ENCODE results near the gene IL17RE.

IL17RE gene

DNA sequence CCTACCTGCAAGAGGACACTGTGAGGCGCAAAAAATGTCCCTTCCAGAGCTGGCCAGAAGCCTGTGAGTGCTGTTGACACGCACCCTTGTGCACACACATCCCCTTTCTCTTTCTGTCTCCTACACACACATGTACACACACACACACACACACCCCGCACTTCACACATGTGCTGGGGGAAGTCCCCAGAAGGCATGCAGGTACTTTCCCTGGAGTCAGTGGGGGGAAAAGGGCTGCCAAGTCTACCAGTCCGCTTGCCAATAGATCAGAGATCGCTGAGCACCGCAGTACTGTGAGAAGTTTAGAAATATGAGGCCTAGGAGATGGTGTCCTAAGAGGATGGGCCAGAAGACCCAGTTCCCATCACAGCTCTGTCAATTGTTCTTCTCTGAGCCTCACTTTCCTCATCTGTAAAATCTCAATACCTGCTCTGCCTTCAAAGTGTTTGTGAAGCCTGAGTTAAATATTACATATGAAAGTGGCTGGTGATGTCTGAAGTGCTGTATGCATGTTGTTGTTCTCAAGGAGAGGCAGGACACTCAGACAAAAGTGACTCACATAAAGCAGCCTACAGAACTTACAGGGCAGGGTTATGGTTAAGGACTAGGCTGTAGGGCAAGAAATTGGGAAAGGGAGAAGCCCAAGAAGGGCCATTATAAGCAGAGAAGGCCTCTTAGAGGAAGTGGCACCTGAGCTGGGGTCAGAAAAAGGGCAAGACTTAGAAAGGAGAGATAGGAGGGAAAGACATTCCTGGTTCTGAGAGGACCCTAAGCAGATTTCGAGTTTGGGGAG, 6.8 kb downstream of the IL17RE start:
- no peak for DNase-seq

GRCh38 chr3:9911863-9912262, 9.2 kb downstream of the IL17RE start:
- DNase-seq: no peak

GRCh38 chr3:9912294-9912935, 9.8 kb downstream of the IL17RE start:
- DNase-seq: no peak

DNA sequence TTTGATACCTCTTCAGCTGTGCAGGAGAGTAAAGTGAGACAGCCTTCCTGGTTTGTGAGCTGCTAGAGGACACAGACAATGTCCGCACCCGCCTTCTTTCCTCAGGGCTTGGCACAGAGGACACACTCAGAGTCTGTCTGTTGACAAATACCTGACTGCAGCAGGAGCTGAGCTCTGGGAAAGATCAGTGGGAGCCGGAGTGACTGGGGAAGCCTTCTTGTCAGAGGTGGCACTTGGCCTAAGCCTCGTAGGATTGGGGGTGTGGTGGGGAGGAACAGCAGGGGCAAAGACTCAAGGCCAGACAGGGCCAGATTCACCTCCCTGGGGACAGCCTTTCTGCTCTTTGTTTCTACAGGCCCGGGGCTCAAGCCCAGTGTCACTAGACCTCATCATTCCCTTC, 11.0 kb downstream of the IL17RE start:
- no peak for DNase-seq

DNA sequence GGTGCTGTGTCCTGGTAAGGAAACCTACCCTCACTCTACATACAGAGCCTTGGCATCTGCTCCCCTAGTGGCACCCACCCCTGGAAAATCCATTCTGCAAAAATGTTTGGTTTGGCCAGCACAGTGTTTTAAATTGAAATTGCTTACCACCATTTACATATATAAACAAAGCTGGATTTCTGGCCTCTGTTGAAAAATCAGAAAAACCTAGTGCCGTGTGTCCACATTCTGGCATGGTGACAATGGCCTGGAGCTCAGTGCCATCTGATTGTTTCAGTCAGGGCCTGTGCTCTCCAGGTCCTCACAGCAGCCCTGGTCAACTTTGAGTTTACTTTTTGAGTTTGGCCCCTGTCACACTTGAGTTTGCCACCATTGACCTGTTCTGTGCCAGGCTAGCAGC, 11.4 kb downstream of the IL17RE start:
- DNase-seq: no peak

- no peak for DNase-seq
Measured at GRCh38 chr3:9914559-9915253, 12.1 kb downstream of the IL17RE start.

- DNase-seq: peak; percentile 44
Measured at GRCh38 chr3:9915254-9916141, 12.8 kb downstream of the IL17RE start.

DNA sequence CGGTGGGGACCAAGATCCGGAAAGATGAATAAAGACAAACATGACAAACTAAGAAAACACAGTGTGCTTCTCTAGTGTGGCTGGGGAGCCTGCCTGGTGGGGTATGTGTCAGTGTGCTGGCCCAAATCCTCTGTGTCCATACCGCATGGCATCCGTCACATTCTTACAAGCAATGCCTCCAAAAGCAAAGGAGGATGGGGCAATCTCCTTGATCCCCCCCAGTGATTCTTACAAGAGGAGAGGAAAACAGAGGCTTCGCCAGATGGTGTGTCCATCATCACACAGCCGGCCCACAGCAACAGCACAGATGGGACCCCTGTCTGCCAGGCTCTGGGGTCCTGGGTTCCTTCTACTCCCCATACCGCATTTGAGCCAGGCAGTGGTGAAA, 13.7 kb downstream of the IL17RE start:
- DNase-seq: no peak

DNA sequence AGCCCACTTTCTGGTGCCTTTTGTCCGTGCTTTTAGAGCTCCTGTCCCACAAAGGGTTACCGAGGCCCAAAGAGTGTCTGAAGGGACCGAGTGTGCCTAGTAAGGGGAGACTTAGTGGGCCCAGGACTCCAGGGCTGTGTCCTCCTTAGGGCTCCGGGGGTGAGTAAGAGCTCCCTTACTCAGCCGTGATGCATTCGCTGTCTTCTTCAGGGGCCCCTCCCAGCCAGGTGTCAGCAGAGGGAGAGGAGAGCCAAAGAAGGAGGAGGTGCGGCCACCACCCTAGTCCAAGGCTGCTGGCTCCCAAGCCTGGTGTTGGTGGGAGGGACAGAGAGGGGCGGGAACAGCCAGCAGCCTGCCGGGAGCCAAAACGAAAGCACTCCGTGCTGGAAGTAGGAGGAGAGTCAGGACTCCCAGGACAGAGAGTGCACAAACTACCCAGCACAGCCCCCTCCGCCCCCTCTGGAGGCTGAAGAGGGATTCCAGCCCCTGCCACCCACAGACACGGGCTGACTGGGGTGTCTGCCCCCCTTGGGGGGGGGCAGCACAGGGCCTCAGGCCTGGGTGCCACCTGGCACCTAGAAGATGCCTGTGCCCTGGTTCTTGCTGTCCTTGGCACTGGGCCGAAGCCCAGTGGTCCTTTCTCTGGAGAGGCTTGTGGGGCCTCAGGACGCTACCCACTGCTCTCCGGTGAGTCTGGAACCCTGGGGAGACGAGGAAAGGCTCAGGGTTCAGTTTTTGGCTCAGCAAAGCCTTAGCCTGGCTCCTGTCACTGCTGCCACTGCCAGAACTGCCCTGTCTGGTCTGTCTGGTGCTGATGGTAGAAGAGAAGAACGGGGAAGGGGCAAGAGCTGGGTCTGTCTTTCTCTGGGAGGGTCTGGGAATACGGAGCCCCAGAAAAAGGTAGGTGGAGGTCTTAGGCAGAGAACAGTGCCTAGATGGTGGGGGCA, 14.4 kb downstream of the IL17RE start, which contains the start of gene IL17RC:
Gene IL17RC (plus strand): TSS at position 365 of the 947 bp plus-strand sequence. CDS start 218 bp downstream, at position 583.
- DNase-seq: peak; percentile 39

- DNase-seq: no peak
Measured at GRCh38 chr3:9917820-9918219, 15.2 kb downstream of the IL17RE start.

GRCh38 chr3:9918261-9919038, 15.8 kb downstream of the IL17RE start:
- no peak for DNase-seq

- DNase-seq: no peak
Measured at GRCh38 chr3:9928158-9928557, 25.5 kb downstream of the IL17RE start.

DNA sequence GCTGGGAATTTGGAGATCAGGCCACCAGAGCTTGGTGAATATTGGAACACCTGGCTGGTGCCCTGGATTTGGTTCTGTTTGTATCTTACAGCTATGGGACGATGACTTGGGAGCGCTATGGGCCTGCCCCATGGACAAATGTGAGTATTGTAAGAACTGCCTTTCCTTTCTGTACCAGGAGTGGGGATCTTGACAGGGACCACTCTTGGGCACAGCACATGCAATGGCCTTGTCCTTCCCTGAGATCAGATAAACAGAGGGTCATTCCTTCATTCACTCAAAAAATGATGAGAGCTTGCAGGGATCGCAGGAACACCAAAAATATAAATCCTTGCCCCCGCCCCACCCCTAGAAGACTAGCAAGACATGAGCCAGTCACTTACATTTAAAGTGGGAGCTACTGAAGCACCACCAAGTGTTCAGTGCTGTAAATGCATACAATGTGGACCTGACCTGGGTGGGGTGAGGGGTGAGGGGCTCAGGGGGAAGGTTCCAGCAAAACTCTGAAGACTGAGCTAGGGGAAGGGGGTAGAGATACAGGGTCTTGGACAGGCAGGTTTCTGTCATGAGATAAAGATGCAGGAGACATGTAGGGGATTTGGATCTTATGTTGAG, 28.3 kb downstream of the IL17RE start:
- DNase-seq: no peak

- no peak for DNase-seq
Measured at GRCh38 chr3:9932535-9932842, 29.8 kb downstream of the IL17RE start.

GRCh38 chr3:9932843-9933560, 30.4 kb downstream of the IL17RE start:
- peak; percentile 89 for DNase-seq

DNA sequence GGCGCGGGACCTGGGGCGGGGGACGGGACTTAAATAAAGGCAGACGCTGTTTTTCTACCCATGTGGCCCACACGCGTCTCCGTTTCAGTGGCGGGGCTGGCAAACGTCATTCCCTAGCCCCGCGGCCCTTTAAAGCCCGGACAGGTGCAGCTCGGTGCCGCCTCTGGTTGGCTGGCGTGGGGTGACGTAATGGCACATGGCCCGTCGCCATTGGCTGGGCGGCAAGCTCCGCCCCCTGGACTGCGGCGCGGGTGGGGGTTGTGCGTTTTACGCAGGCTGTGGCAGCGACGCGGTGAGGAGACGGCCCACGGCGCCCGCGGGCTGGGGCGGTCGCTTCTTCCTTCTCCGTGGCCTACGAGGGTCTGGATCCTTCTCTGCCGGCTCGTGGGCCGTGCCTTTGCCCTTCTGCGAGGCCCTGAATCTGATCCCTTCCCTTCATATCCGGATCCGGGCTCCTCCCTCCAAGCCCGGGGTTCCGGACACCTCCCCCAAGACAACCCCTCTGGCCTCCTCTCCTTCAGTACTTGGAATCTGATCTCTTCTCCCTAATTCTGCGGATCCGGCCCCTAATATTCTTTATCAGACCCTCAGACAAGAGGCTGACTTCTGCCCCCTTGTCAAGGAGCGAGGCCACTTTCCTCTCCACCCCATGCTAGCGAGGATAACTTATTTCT, 31.1 kb downstream of the IL17RE start, which contains the start of gene CRELD1:
Gene CRELD1 (plus strand): TSS at position 274 of the 674 bp plus-strand sequence. CDS start 605 bp downstream, outside the sequence.
- DNase-seq: peak; percentile 99

GRCh38 chr3:9934235-9934621, 31.6 kb downstream of the IL17RE start:
- no peak for DNase-seq

GRCh38 chr3:9934993-9935392, 32.3 kb downstream of the IL17RE start:
- no peak for DNase-seq

DNA sequence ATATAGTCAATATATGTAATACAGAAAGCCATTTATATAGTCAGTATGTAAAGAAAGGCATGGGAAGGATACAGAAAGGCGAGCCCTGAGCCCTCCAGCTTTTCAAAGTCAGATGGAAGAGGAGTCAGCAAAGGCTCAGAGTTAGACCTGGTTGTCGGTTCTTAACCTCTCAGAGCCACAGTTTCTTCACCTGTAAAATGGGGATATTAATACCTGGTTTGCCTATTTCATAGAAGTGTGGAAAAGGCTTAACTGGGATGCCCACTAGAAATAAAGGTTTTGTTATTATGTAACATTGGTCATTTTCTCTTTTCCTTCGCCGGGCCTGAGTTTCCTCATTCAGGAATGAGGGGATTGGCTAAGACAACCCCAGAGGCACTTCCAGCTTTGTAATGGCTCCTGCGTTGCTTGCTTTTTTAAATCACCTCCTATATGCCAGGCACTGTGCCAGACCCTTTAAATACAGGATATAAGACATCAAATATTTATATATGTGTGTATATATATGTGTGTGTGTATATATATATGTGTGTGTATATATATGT, 33.4 kb downstream of the IL17RE start:
- no peak for DNase-seq

All from activated T-cell treated with anti-CD3 and anti-CD28 coated beads, Interleukin-2, amount 50 U/mL, for 1 hour (primary cell).